Measurements from ENCODE around the gene SUSD5. TPM values are rescaled to one million over a fixed set of nuclear protein-coding genes. Genes with fewer than 3 reads are reported as not detected.

SUSD5 gene
- total and polyA plus RNA-seq, 2 of the 4 experiments (the other 2 are of a cell fraction), result 1.4 to 2.9 TPM

- Histone ChIP-seq H3K27me3 (ENCODE audit: control insufficient read depth, insufficient read depth, low read length) (no peaks in the 10 kb centered on the region), H2AFZ (replicated peaks; ENCODE audit: low read length, poor library complexity) (no peak overlapping the region), H3K18ac (ENCODE audit: low read depth, low read length) (no peak overlapping the region), H2AK9ac (replicated peaks; ENCODE audit: low read depth, low read length, poor library complexity) (no peak overlapping the region), H3K9ac (ENCODE audit: low read depth, low read length) (no peak overlapping the region), H2BK120ac (ENCODE audit: low read depth, low read length) (no peak overlapping the region), H3K4me2 (ENCODE audit: low read depth, low read length) (no peak overlapping the region), H3K79me1 (ENCODE audit: low read depth in 1 of 2, low read length in 2 of 2) (no peaks in the 10 kb centered on the region), H3K9me1 (ENCODE audit: insufficient read depth, low read length) (no peaks in the 10 kb centered on the region), H2AK5ac (ENCODE audit: low read depth, low read length) (no peak overlapping the region), H3K56ac (ENCODE audit: extremely low read depth, insufficient read depth, low read length) (no peak overlapping the region), H4K8ac (ENCODE audit: low read depth in 2 of 2, low read length in 2 of 2) (no peak overlapping the region), H2BK15ac (ENCODE audit: low read depth, low read length) (no peak overlapping the region), H4K5ac (ENCODE audit: low read depth, low read length) (no peak overlapping the region), H3K4me3 (ENCODE audit: insufficient read depth, low read depth, low read length) (no peak overlapping the region), H2BK5ac (ENCODE audit: low read depth, low read length, poor library complexity, severe bottlenecking) (no peak overlapping the region), H3K27ac (ENCODE audit: insufficient read depth, low read length) (no peak overlapping the region), H3K14ac (replicated peaks; ENCODE audit: low read depth, low read length) (no peak overlapping the region), H3K36me3 (ENCODE audit: control insufficient read depth, insufficient read depth, low read length) (no peaks in the 10 kb centered on the region), H4K91ac (ENCODE audit: insufficient read depth, low read depth, low read length) (no peak overlapping the region), H2BK20ac (ENCODE audit: low read depth, low read length) (no peak overlapping the region), H3K4ac (ENCODE audit: low read depth, low read length) (no peak overlapping the region), H4K20me1 (ENCODE audit: insufficient read depth, low read length) (no peaks in the 10 kb centered on the region), H3K23ac (ENCODE audit: low read depth, low read length) (no peak overlapping the region), H3K4me1 (ENCODE audit: control insufficient read depth, insufficient read depth, low read length) (no peaks in the 10 kb centered on the region), H3K9me3 (ENCODE audit: control insufficient read depth, insufficient read depth, low read length) (no peaks in the 10 kb centered on the region)
- in situ Hi-C loops (cut with MboI; ENCODE audit: low sequenced_read_pairs) (no loop called here), intact Hi-C loops (cut with micrococcal nuclease) (no loop called here), dilution Hi-C loops (cut with HindIII; ENCODE audit: low sequenced_read_pairs, unreplicated experiment) (no loop called here)
- BruUV-seq (replicated peaks), result no TSS peak
- no CpG with 5 or more reads among the region's 3 CpGs for WGBS, 2 experiments (ENCODE audit: extremely low coverage in 2 of 2, insufficient read length in 1 of 2)
- ATAC-seq (ENCODE audit: low read depth) (no peak), DNase-seq (no peak)
- TF ChIP-seq CHD1 (IDR thresholded peaks at IDR 0.05; ENCODE audit: low read depth, low read length) (no peak), NFE2L2 (IDR thresholded peaks at IDR 0.05; ENCODE audit: low read depth, low read length) (no peak), MXI1 (IDR thresholded peaks at IDR 0.05; ENCODE audit: borderline replicate concordance, low read depth, low read length) (no peak), RCOR1 (IDR thresholded peaks at IDR 0.05; ENCODE audit: insufficient replicate concordance, low read length) (no peak), MAZ (IDR thresholded peaks at IDR 0.05; ENCODE audit: borderline replicate concordance, low read depth, low read length) (no peak), RFX5 (IDR thresholded peaks at IDR 0.05; ENCODE audit: low read depth, low read length) (no peak), POLR2A (IDR thresholded peaks at IDR 0.05; ENCODE audit: low read depth, low read length) (no peak), MAFK (IDR thresholded peaks at IDR 0.05; ENCODE audit: low read depth, low read length) (no peak), CTCF (conservative IDR thresholded peaks at IDR 0.05; ENCODE audit: low read depth, low read length) (no peak), BHLHE40 (IDR thresholded peaks at IDR 0.05; ENCODE audit: low read depth, low read length) (no peak)
- TF ChIP-seq, protein P1, sequence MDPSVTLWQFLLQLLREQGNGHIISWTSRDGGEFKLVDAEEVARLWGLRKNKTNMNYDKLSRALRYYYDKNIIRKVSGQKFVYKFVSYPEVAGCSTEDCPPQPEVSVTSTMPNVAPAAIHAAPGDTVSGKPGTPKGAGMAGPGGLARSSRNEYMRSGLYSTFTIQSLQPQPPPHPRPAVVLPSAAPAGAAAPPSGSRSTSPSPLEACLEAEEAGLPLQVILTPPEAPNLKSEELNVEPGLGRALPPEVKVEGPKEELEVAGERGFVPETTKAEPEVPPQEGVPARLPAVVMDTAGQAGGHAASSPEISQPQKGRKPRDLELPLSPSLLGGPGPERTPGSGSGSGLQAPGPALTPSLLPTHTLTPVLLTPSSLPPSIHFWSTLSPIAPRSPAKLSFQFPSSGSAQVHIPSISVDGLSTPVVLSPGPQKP (IDR thresholded peaks at IDR 0.05; ENCODE audit: borderline replicate concordance, low read depth, low read length), result no peak
- ChIA-PET CTCF (no interaction called here), POLR2A (ENCODE audit: unreplicated experiment) (no interaction called here)
Measured at GRCh38 chr3:33196538-33196937, 22.1 kb downstream of the SUSD5 start.

Measured in IMR-90 (cell line).